ENCODE data around the gene BICDL1. TPM values are rescaled to one million over a fixed set of nuclear protein-coding genes. Genes with fewer than 3 reads are reported as not detected.

Gene BICDL1
- total RNA-seq, 1 experiment from 2014 or later, result 18.2 TPM

DNA sequence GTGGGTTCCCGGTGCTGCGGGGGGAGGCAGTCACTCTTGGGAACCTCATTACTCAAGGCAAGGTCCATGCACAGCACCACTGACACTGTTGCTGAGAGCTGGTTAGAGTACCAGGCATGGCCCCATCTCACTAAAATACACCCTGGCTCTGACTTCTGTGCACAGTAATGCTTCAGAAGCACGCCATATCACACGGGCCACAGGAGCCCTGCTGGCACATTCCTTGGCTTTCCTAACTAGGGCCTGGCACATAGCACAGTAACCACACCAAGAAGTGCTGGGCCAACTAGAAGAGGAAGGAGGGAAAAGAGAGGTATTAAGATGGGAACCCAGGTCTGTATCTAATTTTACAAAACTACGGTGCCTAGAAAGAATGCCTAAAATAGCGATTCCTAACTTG is 141.0 kb downstream of the BICDL1 start:
- RAD21 ChIA-PET (ENCODE audit: low non-redundant PET in 1 of 2, low total read pairs in 2 of 2, uncharacterized antibody in 2 of 2, unreplicated experiment in 2 of 2), result no interaction called here
- no peaks in the 10 kb centered on the region for H3K79me2 ChIP-seq (ENCODE audit: insufficient read depth, low read length)
- H3K9me2 ChIP-seq (ENCODE audit: insufficient read depth), result no peaks in the 10 kb centered on the region
- no peaks in the 10 kb centered on the region for H3K27me3 ChIP-seq (ENCODE audit: insufficient read depth, low read length)
- no peak for ATAC-seq
- H2AFZ ChIP-seq (ENCODE audit: low read depth, low read length, poor library complexity, severe bottlenecking), result no peak overlapping the region
- no peak overlapping the region for H3K4me3 ChIP-seq (replicated peaks in 1 of 2; ENCODE audit: low read depth in 1 of 2, low read length in 2 of 2)
- intact Hi-C loops (cut with micrococcal nuclease), result no loop called here
- no peak for TF ChIP-seq CEBPB (IDR thresholded peaks at IDR 0.05; ENCODE audit: low read depth)
- TF ChIP-seq, protein P1, sequence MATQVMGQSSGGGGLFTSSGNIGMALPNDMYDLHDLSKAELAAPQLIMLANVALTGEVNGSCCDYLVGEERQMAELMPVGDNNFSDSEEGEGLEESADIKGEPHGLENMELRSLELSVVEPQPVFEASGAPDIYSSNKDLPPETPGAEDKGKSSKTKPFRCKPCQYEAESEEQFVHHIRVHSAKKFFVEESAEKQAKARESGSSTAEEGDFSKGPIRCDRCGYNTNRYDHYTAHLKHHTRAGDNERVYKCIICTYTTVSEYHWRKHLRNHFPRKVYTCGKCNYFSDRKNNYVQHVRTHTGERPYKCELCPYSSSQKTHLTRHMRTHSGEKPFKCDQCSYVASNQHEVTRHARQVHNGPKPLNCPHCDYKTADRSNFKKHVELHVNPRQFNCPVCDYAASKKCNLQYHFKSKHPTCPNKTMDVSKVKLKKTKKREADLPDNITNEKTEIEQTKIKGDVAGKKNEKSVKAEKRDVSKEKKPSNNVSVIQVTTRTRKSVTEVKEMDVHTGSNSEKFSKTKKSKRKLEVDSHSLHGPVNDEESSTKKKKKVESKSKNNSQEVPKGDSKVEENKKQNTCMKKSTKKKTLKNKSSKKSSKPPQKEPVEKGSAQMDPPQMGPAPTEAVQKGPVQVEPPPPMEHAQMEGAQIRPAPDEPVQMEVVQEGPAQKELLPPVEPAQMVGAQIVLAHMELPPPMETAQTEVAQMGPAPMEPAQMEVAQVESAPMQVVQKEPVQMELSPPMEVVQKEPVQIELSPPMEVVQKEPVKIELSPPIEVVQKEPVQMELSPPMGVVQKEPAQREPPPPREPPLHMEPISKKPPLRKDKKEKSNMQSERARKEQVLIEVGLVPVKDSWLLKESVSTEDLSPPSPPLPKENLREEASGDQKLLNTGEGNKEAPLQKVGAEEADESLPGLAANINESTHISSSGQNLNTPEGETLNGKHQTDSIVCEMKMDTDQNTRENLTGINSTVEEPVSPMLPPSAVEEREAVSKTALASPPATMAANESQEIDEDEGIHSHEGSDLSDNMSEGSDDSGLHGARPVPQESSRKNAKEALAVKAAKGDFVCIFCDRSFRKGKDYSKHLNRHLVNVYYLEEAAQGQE (IDR thresholded peaks at IDR 0.05; ENCODE audit: low read depth), result no peak
- no peak for TF ChIP-seq EZH2 (IDR thresholded peaks at IDR 0.05)
- TF ChIP-seq FOSL1 (IDR thresholded peaks at IDR 0.05; ENCODE audit: low read depth), result no peak
- TF ChIP-seq ZNF274 (IDR thresholded peaks at IDR 0.05; ENCODE audit: low read depth, low read length), result no peak
- no peak for TF ChIP-seq SIN3A (IDR thresholded peaks at IDR 0.05; ENCODE audit: low read depth)
- no peak for TF ChIP-seq YY1 (IDR thresholded peaks at IDR 0.05; ENCODE audit: extremely low read depth, insufficient replicate concordance, low read depth, low read length)
- no peak for TF ChIP-seq CBX3 (IDR thresholded peaks at IDR 0.05; ENCODE audit: low read depth)
- TF ChIP-seq EZH2phosphoT487 (IDR thresholded peaks at IDR 0.05; ENCODE audit: borderline replicate concordance), result no peak
- TF ChIP-seq JUND (IDR thresholded peaks at IDR 0.05), result no peak
- no peak for TF ChIP-seq ELF1 (IDR thresholded peaks at IDR 0.05; ENCODE audit: borderline replicate concordance, low read depth)
- no peak for TF ChIP-seq ZFX (IDR thresholded peaks at IDR 0.05)
- no peak for TF ChIP-seq CTCF (IDR thresholded peaks at IDR 0.05 in 2 of 3, conservative IDR thresholded peaks at IDR 0.05 in 1 of 3; ENCODE audit: borderline replicate concordance in 1 of 3, insufficient read depth in 1 of 3, low read depth in 2 of 3, low read length in 2 of 3)
- no peak for TF ChIP-seq TCF7L2 (IDR thresholded peaks at IDR 0.05; ENCODE audit: borderline replicate concordance, extremely low read depth, insufficient read depth, insufficient read length)
- no peak for TF ChIP-seq POLR2AphosphoS5 (IDR thresholded peaks at IDR 0.05; ENCODE audit: low read depth, low read length)
- no peak for TF ChIP-seq SP1 (IDR thresholded peaks at IDR 0.05; ENCODE audit: low read depth)
- TF ChIP-seq RAD21 (IDR thresholded peaks at IDR 0.05; ENCODE audit: low read depth), result no peak
- no peak overlapping the region for H3K27ac ChIP-seq (ENCODE audit: low read depth, low read length)
- no peaks in the 10 kb centered on the region for H3K9me3 ChIP-seq (ENCODE audit: control insufficient read depth in 1 of 2, insufficient read depth in 1 of 2, low read depth in 1 of 2, low read length in 2 of 2)
- no peaks in the 10 kb centered on the region for H3K4me1 ChIP-seq (ENCODE audit: control insufficient read depth in 1 of 2, insufficient read depth in 2 of 2, low read length in 2 of 2)
- H4K20me1 ChIP-seq (ENCODE audit: insufficient read depth), result no peaks in the 10 kb centered on the region; the same call in 1 of the 2 replicates
- BruUV-seq (replicated peaks), result no TSS peak
- CTCF ChIA-PET, result no interaction called here
- H3K36me3 ChIP-seq (ENCODE audit: control insufficient read depth in 1 of 2, insufficient read depth in 2 of 2, low read length in 2 of 2), result peaks cover 68 to 78% of the 10 kb centered on the region in 2 experiments
- POLR2A ChIA-PET, result no interaction called here
- no peak overlapping the region for H3K9ac ChIP-seq (ENCODE audit: low read length)
- H3K4me2 ChIP-seq (ENCODE audit: low read length), result no peak overlapping the region
- DNase-seq (ENCODE audit: low read depth, low spot score), result no peak
